HL-60 (cell line): ENCODE results near the gene ANO3.

Source experiments
- DNase-seq, 2 experiments: peaks; one replicate each; pipeline ENCODE4 v3.0.0-alpha.2; 2010 to 2020; ENCODE audit warnings: low read depth in 1 of 2, low spot score in 1 of 2
- H3K27ac ChIP-seq: fragments of 250-450 bp; sonication (Bioruptor Pico); replicated peaks from 2 replicates; pipeline ENCODE4 v1.5.1; 2020; ENCODE audit warnings: mild to moderate bottlenecking, moderate library complexity
- H3K27me3 ChIP-seq: fragments of 250-450 bp; sonication (Bioruptor Pico); 2 replicates; pipeline ENCODE4 v1.5.1; 2021; ENCODE audit warnings: mild to moderate bottlenecking, moderate library complexity; ENCODE audit not compliant: insufficient read depth, poor library complexity, severe bottlenecking
- H3K4me3 ChIP-seq: replicated peaks from 2 replicates; pipeline ENCODE4 v1.5.1; 2011; ENCODE audit warnings: mild to moderate bottlenecking, control low read depth, low read length; ENCODE audit not compliant: insufficient read depth
- CTCF ChIP-seq: IDR thresholded peaks from one replicate; pipeline ENCODE4 v1.5.1; 2011; ENCODE audit warnings: low read length, control low read depth, inconsistent platforms; ENCODE audit not compliant: insufficient read depth
- GABPA ChIP-seq: IDR thresholded peaks from 2 replicates; pipeline ENCODE4 v1.6.1; 2012; ENCODE audit warnings: low read depth
- POLR2AphosphoS5 ChIP-seq: IDR thresholded peaks from 2 replicates; pipeline ENCODE4 v1.6.1; 2012; ENCODE audit warnings: low read depth
- SPI1 ChIP-seq: IDR thresholded peaks from 2 replicates; pipeline ENCODE4 v1.6.1; 2012; ENCODE audit warnings: low read depth, mild to moderate bottlenecking, borderline replicate concordance
- TF ChIP-seq, protein P1 (sequence below): IDR thresholded peaks from 2 replicates; pipeline ENCODE4 v1.6.1; 2012; ENCODE audit warnings: low read depth; ENCODE audit not compliant: insufficient replicate concordance

The ANO3 gene

GRCh38 chr11:26556582-26556981 is 224.7 kb downstream of the ANO3 start:
- no peak for DNase-seq
- Histone ChIP-seq H3K4me3 (no peak overlapping the region), H3K27ac (no peak overlapping the region), H3K27me3 (no peaks in the 10 kb centered on the region)
- TF ChIP-seq CTCF (no peak), GABPA (no peak), POLR2AphosphoS5 (no peak), SPI1 (no peak)
- TF ChIP-seq, protein P1, sequence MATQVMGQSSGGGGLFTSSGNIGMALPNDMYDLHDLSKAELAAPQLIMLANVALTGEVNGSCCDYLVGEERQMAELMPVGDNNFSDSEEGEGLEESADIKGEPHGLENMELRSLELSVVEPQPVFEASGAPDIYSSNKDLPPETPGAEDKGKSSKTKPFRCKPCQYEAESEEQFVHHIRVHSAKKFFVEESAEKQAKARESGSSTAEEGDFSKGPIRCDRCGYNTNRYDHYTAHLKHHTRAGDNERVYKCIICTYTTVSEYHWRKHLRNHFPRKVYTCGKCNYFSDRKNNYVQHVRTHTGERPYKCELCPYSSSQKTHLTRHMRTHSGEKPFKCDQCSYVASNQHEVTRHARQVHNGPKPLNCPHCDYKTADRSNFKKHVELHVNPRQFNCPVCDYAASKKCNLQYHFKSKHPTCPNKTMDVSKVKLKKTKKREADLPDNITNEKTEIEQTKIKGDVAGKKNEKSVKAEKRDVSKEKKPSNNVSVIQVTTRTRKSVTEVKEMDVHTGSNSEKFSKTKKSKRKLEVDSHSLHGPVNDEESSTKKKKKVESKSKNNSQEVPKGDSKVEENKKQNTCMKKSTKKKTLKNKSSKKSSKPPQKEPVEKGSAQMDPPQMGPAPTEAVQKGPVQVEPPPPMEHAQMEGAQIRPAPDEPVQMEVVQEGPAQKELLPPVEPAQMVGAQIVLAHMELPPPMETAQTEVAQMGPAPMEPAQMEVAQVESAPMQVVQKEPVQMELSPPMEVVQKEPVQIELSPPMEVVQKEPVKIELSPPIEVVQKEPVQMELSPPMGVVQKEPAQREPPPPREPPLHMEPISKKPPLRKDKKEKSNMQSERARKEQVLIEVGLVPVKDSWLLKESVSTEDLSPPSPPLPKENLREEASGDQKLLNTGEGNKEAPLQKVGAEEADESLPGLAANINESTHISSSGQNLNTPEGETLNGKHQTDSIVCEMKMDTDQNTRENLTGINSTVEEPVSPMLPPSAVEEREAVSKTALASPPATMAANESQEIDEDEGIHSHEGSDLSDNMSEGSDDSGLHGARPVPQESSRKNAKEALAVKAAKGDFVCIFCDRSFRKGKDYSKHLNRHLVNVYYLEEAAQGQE = no peak

DNA sequence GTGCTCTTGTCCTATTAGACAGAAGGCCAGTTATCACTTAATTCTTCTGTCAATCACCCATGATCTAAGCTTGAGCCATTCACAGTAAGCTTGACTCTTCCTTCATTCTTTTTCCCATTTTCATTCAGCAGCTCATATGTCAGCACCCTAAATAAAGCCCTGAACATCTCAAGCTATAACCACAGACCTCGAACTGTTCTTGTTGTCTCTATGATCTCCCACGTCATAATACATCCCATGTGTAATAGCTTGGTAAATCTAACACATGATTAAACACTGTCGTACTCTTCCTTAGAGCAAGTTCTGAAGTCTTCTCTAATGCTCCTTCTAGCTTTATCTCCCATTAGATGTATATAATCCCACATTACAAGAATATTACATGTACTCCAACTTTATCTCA is 225.7 kb downstream of the ANO3 start:
- no peak for DNase-seq
- Histone ChIP-seq H3K4me3 (no peak overlapping the region), H3K27me3 (no peaks in the 10 kb centered on the region), H3K27ac (no peak overlapping the region)
- no peak for TF ChIP-seq POLR2AphosphoS5
- TF ChIP-seq CTCF = no peak
- no peak for TF ChIP-seq GABPA
- TF ChIP-seq SPI1 = no peak
- TF ChIP-seq, protein P1 = no peak

GRCh38 chr11:26558190-26558589 is 226.3 kb downstream of the ANO3 start:
- TF ChIP-seq GABPA = no peak
- no peak for TF ChIP-seq CTCF
- no peak for TF ChIP-seq SPI1
- TF ChIP-seq, protein P1 = no peak
- Histone ChIP-seq H3K27ac (no peak overlapping the region), H3K4me3 (no peak overlapping the region), H3K27me3 (no peaks in the 10 kb centered on the region)
- no peak for DNase-seq
